ENCODE data around the gene TMEM233. TPM values are rescaled to one million over a fixed set of nuclear protein-coding genes. Genes with fewer than 3 reads are reported as not detected.
A peak's percentile ranks its signal among the peaks of the same experiment; 100 is the strongest.

TMEM233 gene
- total and polyA plus RNA-seq, 9 of the 15 experiments (the other 6 are each of a cell fraction or from before 2014, with no cell fraction given), result 0.04 to 0.17 (median 0.07) TPM; not detected in 2

DNA sequence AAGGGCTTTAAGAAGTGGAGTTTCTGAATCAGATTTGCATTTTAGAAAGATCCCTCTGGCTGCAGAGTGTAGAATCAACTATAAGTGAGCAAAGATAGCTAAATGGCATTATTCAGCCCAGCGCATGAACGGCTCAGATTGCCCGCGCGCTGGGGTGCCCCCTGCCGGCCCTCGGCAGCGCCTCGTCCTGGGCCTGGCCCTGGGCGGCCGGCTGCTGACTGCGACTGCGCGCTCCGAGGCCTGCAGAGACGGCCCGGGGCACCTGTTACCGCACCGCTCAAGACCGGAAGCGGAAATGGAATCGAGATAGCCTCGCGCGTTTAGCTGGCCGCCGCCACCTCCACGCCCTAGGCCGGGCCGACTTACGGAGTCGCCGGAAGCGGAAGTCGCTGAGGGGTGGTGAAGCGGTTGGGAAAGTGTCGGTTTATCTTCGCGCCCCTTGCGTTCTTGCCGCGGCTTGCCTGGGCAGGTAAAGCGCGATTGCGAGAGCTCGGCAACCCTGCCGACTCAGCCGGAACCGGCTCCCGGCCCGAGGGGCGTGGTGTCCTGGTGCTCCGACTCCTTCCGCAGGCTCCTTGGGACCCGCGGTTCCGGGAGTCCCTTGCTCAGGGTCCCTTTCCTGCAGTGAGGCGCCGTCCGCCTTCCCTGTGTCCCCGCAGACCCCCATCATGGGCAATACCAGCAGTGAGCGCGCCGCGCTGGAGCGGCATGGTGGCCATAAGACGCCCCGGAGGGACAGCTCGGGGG is 74.2 kb downstream of the TMEM233 start, which contains the start of gene PRKAB1 (continued):
- TF ChIP-seq, protein P1, sequence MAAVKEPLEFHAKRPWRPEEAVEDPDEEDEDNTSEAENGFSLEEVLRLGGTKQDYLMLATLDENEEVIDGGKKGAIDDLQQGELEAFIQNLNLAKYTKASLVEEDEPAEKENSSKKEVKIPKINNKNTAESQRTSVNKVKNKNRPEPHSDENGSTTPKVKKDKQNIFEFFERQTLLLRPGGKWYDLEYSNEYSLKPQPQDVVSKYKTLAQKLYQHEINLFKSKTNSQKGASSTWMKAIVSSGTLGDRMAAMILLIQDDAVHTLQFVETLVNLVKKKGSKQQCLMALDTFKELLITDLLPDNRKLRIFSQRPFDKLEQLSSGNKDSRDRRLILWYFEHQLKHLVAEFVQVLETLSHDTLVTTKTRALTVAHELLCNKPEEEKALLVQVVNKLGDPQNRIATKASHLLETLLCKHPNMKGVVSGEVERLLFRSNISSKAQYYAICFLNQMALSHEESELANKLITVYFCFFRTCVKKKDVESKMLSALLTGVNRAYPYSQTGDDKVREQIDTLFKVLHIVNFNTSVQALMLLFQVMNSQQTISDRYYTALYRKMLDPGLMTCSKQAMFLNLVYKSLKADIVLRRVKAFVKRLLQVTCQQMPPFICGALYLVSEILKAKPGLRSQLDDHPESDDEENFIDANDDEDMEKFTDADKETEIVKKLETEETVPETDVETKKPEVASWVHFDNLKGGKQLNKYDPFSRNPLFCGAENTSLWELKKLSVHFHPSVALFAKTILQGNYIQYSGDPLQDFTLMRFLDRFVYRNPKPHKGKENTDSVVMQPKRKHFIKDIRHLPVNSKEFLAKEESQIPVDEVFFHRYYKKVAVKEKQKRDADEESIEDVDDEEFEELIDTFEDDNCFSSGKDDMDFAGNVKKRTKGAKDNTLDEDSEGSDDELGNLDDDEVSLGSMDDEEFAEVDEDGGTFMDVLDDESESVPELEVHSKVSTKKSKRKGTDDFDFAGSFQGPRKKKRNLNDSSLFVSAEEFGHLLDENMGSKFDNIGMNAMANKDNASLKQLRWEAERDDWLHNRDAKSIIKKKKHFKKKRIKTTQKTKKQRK (IDR thresholded peaks at IDR 0.05; ENCODE audit: borderline replicate concordance, low read depth, low read length), result no peak
- TF ChIP-seq RBBP5 (IDR thresholded peaks at IDR 0.05; ENCODE audit: borderline replicate concordance, insufficient read depth, low read length, poor library complexity, severe bottlenecking), result peak; percentile 93
- TF ChIP-seq ZNF583 (CRISPR knock-in tag; IDR thresholded peaks at IDR 0.05), result no peak
- no peak for TF ChIP-seq HNRNPUL1 (IDR thresholded peaks at IDR 0.05; ENCODE audit: low read length)
- peak; percentile 78 for TF ChIP-seq HCFC1 (IDR thresholded peaks at IDR 0.05; ENCODE audit: low read depth, low read length)
- no peak for TF ChIP-seq EZH2 (IDR thresholded peaks at IDR 0.05; ENCODE audit: borderline replicate concordance, low read depth, low read length)
- peak; percentile 61 to 73 for TF ChIP-seq RAD21 (CRISPR knock-in tag; conservative IDR thresholded peaks at IDR 0.05 in 1 of 2, IDR thresholded peaks at IDR 0.05 in 1 of 2)
- TF ChIP-seq TBP (optimal IDR thresholded peaks at IDR 0.05; ENCODE audit: low read depth, low read length), result peak; percentile 76
- TF ChIP-seq ZC3H11A (IDR thresholded peaks at IDR 0.05; ENCODE audit: low read depth, low read length), result peak; percentile 84; the same call in 1 of the 2 replicates
- no peak for TF ChIP-seq MYBL2 (IDR thresholded peaks at IDR 0.05; ENCODE audit: low read depth)
- TF ChIP-seq MYBL2 (CRISPR knock-in tag; IDR thresholded peaks at IDR 0.05; ENCODE audit: borderline replicate concordance), result no peak
- TF ChIP-seq MAX (CRISPR knock-in tag; IDR thresholded peaks at IDR 0.05), result peak; percentile 81

Data from K562 (cell line).